Middle frontal gyrus (tissue), 1 donor: ENCODE data around the gene BCL2L11.

Experiments used
- DNase-seq: peaks from one replicate; pipeline ENCODE4 v3.0.0-alpha.2; 2015; ENCODE audit warnings: low spot score; ENCODE audit errors: extremely low spot score

Gene BCL2L11

GRCh38 chr2:111168528-111169239 is 48.0 kb downstream of the BCL2L11 start:
- DNase-seq = no peak

DNA sequence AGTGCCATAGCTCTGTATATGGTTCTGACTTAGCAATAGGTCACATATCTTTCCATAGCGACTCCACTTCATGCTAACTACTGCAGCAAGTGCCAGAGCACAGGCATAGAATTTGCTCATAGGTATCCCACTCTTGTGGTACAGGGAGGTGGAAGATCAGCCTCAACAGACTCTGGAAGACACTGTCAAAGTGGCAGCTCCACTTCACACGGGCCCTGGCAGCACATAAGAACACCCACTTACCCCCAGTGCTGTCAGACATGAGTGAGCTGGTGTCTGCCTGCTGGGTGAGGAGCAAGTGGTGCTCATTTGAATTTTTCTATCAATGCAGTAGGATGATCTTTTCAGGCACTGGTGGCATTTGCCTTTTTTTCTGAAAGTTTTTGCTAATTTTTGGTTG is 48.6 kb downstream of the BCL2L11 start:
- DNase-seq = no peak

DNA sequence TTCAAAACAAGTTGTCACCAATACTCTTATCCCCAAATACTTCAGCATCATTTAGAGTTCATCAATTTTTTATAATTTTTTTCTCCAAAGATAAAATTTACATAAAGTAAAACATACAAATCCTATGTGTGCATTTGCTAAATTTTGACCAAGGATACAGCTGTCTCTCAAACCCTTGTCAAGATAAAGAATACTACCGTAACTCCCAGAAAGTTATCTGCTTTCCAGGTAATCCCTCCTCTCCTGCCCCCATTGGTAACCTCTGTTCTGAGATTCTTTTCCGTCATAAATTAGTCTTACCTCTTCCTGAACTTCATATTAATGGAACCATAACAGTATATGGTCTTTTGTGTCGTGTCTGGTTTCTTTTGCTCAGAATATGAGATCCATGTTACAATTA is 49.2 kb downstream of the BCL2L11 start:
- DNase-seq = no peak

- no peak for DNase-seq
Observed at GRCh38 chr2:111171337-111171930, 50.7 kb downstream of the BCL2L11 start.

GRCh38 chr2:111172666-111173065 is 52.0 kb downstream of the BCL2L11 start:
- DNase-seq = no peak

GRCh38 chr2:111173338-111173737 is 52.6 kb downstream of the BCL2L11 start:
- no peak for DNase-seq

DNA sequence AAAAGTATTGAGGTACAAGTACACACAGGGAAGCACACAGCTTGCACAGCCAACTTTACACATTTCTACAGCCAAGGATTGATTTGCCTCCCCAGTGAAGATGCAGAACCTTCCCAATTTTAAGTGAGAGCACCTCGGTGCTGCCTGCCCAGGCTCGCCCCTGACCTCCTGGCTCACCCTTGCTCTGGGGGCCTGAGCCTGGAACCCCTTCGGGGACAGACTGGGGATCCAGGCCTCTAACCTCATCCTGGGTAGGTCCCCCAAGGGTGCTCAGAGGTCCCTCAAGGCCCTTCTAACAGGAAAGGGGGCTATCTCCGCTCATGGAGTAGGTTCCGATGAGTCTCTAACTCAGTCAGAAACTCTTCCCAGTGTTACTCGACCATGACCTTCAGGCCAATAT is 53.1 kb downstream of the BCL2L11 start:
- no peak for DNase-seq

DNA sequence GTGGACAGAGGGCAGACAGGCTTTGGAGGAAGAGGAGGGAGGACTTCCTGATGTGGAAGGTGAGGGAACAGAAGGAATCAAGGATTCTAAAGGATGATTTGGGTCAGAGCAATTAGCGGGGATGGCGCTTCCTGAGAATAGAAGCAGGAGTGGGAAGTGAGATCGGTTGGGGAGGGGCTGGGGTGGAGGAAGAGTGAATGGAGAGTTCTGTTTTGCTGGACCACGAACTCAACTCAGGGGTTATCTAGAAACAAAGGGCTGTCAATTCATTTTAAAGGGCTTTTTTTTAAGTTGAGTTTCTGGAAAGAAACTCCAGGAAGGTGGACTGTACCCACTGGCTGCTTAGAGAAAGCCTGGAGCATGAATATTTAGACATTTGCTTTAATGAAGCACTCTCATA is 54.9 kb downstream of the BCL2L11 start:
- no peak for DNase-seq

DNA sequence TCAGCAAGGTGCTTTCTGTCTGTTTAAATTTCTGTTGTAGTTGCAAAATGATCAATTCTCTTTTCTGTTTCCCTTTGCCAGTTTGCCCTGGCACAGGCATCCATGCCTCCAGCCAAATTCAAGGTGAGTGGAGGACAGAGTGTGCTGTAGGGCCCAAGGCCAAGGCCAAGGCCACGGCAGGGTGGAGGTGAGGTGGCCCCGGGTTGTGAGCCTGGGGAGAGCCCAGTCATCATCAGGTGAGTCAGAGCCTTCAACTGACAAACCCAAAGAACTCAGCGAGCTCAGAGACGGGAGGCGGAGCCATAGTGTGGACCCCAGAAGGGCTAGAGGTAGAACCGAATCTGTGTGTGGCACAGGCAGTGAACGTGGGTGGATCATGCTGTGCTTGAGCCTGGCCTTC is 55.7 kb downstream of the BCL2L11 start:
- DNase-seq = no peak

- DNase-seq = no peak
Observed at GRCh38 chr2:111176867-111177266, 56.2 kb downstream of the BCL2L11 start.

DNA sequence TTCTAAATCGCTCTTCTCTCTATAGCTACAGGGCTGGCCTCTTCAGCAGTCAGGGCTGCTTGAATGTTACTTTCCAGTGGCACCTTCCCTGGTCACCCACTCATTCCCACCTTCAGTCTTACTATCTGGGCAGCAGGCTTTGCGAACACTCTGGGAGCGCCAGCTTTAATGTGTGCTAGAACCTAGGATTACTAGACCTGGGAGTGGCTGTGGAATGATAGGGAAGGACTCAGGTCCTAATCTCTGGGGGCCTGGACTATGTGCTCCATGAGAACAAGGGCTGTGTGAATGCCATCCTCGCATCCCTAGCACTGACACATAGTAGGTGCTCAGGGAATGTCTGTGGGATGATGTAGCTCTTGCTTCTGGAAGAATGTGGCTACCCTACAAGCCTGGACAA is 57.6 kb downstream of the BCL2L11 start:
- DNase-seq = no peak

- DNase-seq = no peak
Observed at GRCh38 chr2:111178730-111179405, 58.2 kb downstream of the BCL2L11 start.

GRCh38 chr2:111182121-111182520 is 61.4 kb downstream of the BCL2L11 start:
- no peak for DNase-seq

- no peak for DNase-seq
Observed at GRCh38 chr2:111182740-111183139, 62.0 kb downstream of the BCL2L11 start.

- DNase-seq = no peak
Observed at GRCh38 chr2:111184725-111185310, 64.1 kb downstream of the BCL2L11 start.

- DNase-seq = no peak
Observed at GRCh38 chr2:111185361-111186022, 64.8 kb downstream of the BCL2L11 start.

DNA sequence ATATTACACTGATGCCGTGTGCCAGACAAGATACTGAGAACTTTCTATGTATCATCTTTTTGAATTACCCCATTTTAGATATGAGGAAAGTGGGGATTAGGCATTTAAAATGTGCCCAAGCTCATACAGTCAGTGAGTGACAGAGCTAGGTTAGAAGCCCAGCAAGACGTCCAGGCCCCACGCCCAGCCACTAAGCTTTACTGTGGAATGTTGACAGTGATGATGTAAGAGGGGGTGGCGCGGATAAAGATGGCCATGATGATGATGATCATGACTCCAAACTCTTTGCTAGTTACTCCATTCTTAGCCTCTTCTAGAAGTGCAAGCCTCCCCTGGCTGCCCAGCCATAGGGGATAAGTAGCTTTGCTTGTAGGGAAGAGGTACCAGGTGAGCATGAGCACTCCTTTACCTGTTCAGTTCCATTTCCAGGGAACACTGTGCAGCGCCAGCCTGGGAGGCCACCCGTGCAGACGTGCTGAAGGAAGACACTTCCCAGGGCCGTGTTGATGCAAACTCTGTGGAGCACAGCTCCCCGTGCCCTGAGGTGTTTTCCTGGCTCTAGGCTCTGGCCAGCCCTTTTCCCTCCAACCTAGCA is 65.5 kb downstream of the BCL2L11 start:
- DNase-seq = no peak

DNA sequence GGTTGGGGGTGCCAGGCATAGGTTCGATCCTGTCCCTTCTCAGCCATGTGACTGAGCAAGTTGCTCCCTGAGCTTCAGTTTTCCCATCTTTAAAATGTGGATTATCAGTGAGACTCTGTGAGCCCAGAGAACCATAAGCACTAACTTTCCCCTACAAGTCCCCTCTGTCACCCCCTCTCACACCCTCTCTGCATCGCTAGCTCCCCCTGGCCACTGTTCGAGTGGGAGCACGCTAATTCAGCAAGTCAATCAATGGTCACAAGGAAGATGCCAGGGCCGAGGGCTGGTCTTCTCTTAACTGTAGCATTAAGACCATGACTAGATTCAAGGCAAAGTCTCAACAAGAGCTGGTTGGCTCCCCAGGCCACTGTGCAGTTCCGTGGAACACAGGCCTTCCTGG is 66.2 kb downstream of the BCL2L11 start:
- no peak for DNase-seq

GRCh38 chr2:111188681-111189080 is 68.0 kb downstream of the BCL2L11 start:
- DNase-seq = no peak

DNA sequence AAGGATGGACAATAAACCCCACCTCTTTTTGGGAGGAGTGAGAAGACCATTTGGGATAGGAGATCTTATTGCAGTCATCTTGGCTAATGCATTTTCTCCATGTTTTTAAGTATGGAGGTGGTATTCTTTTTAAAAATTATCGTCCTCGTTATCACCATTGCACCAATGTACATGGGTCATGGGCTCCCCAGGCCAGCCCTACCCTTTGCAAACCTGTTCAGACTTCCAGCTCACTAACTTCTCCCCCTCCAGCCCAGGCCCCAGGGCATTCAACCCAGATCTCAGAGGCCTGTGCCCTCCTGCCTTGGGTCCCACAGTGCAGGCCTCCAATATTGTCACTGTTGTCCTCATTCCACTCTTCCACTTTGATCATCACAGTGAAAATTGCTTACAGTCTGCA is 68.4 kb downstream of the BCL2L11 start:
- DNase-seq = no peak

- no peak for DNase-seq
Observed at GRCh38 chr2:111190816-111191540, 70.3 kb downstream of the BCL2L11 start.
